ENCODE measurements around the gene STXBP1. TPM values are rescaled to one million over a fixed set of nuclear protein-coding genes. Genes with fewer than 3 reads are reported as not detected.

Gene STXBP1
- total and polyA plus RNA-seq, 2 of the 4 experiments (the other 2 are of a cell fraction): 15.8 to 22.6 TPM

- Histone ChIP-seq H3K9me3 (ENCODE audit: control insufficient read depth, insufficient read depth, low read length) (no peaks in the 10 kb centered on the region), H2BK15ac (ENCODE audit: low read depth, low read length) (no peak overlapping the region), H3K4me3 (ENCODE audit: insufficient read depth, low read depth, low read length) (no peak overlapping the region), H2AK9ac (replicated peaks; ENCODE audit: low read depth, low read length, poor library complexity) (no peak overlapping the region), H3K14ac (replicated peaks; ENCODE audit: low read depth, low read length) (no peak overlapping the region), H3K4me1 (ENCODE audit: control insufficient read depth, insufficient read depth, low read length) (peaks cover 7% of the 10 kb centered on the region), H3K9me1 (ENCODE audit: insufficient read depth, low read length) (no peaks in the 10 kb centered on the region; the same call in 1 of the 2 replicates), H3K79me1 (ENCODE audit: low read depth in 1 of 2, low read length in 2 of 2) (peaks cover 2 to 14% of the 10 kb centered on the region in 2 experiments; a peak in 3 of 4 replicates), H2BK120ac (ENCODE audit: low read depth, low read length) (no peak overlapping the region), H3K9ac (ENCODE audit: low read depth, low read length) (no peak overlapping the region), H4K8ac (ENCODE audit: low read depth in 2 of 2, low read length in 2 of 2) (no peak overlapping the region), H3K23ac (ENCODE audit: low read depth, low read length) (no peak overlapping the region), H4K91ac (ENCODE audit: insufficient read depth, low read depth, low read length) (no peak overlapping the region), H3K56ac (ENCODE audit: extremely low read depth, insufficient read depth, low read length) (no peak overlapping the region), H4K5ac (ENCODE audit: low read depth, low read length) (no peak overlapping the region), H4K20me1 (ENCODE audit: insufficient read depth, low read length) (peaks cover 7% of the 10 kb centered on the region), H3K4me2 (ENCODE audit: low read depth, low read length) (no peak overlapping the region), H3K4ac (ENCODE audit: low read depth, low read length) (no peak overlapping the region), H2BK20ac (ENCODE audit: low read depth, low read length) (no peak overlapping the region), H2AK5ac (ENCODE audit: low read depth, low read length) (no peak overlapping the region), H2AFZ (replicated peaks; ENCODE audit: low read length, poor library complexity) (no peak overlapping the region), H3K27me3 (ENCODE audit: control insufficient read depth, insufficient read depth, low read length) (no peaks in the 10 kb centered on the region), H2BK5ac (ENCODE audit: low read depth, low read length, poor library complexity, severe bottlenecking) (no peak overlapping the region), H3K36me3 (ENCODE audit: control insufficient read depth, insufficient read depth, low read length) (no peaks in the 10 kb centered on the region), H3K27ac (ENCODE audit: insufficient read depth, low read length) (no peak overlapping the region), H3K18ac (ENCODE audit: low read depth, low read length) (no peak overlapping the region)
- dilution Hi-C loops (cut with HindIII; ENCODE audit: low sequenced_read_pairs, unreplicated experiment) (no loop called here), in situ Hi-C loops (cut with MboI; ENCODE audit: low sequenced_read_pairs) (no loop called here), intact Hi-C loops (cut with micrococcal nuclease) (no loop called here)
- 80% methylated on average over 2 of the region's 11 CpGs; no CpG with 5 or more reads in 1 of the 2 experiments for WGBS, 2 experiments (ENCODE audit: extremely low coverage in 2 of 2, insufficient read length in 1 of 2)
- no peak for TF ChIP-seq USF2 (IDR thresholded peaks at IDR 0.05; ENCODE audit: low read depth, low read length)
- no peak for TF ChIP-seq RAD21 (IDR thresholded peaks at IDR 0.05; ENCODE audit: low read length)
- no peak for TF ChIP-seq MAZ (IDR thresholded peaks at IDR 0.05; ENCODE audit: borderline replicate concordance, low read depth, low read length)
- TF ChIP-seq FOS (IDR thresholded peaks at IDR 0.05; ENCODE audit: low read depth, low read length): no peak
- TF ChIP-seq MXI1 (IDR thresholded peaks at IDR 0.05; ENCODE audit: borderline replicate concordance, low read depth, low read length): no peak
- TF ChIP-seq CTCF (conservative IDR thresholded peaks at IDR 0.05; ENCODE audit: low read depth, low read length): no peak
- TF ChIP-seq CHD1 (IDR thresholded peaks at IDR 0.05; ENCODE audit: low read depth, low read length): no peak
- TF ChIP-seq RCOR1 (IDR thresholded peaks at IDR 0.05; ENCODE audit: insufficient replicate concordance, low read length): no peak
- TF ChIP-seq ELK1 (IDR thresholded peaks at IDR 0.05; ENCODE audit: borderline replicate concordance, low read depth, low read length): no peak
- no peak for TF ChIP-seq POLR2A (IDR thresholded peaks at IDR 0.05; ENCODE audit: low read depth, low read length)
- no peak for TF ChIP-seq NFE2L2 (IDR thresholded peaks at IDR 0.05; ENCODE audit: low read depth, low read length)
- TF ChIP-seq CEBPB (IDR thresholded peaks at IDR 0.05; ENCODE audit: low read depth, low read length): no peak
- no peak for TF ChIP-seq RFX5 (IDR thresholded peaks at IDR 0.05; ENCODE audit: low read depth, low read length)
- no peak for TF ChIP-seq BHLHE40 (IDR thresholded peaks at IDR 0.05; ENCODE audit: low read depth, low read length)
- no peak for TF ChIP-seq MAFK (IDR thresholded peaks at IDR 0.05; ENCODE audit: low read depth, low read length)
- TF ChIP-seq SMC3 (IDR thresholded peaks at IDR 0.05; ENCODE audit: low read depth, low read length): no peak
- ChIA-PET CTCF (no interaction called here), POLR2A (ENCODE audit: unreplicated experiment) (no interaction called here)
- DNase-seq: no peak
- no peak for ATAC-seq (ENCODE audit: low read depth)
- BruUV-seq (replicated peaks): no TSS peak
Observed at GRCh38 chr9:127711831-127712274, 99.8 kb downstream of the STXBP1 start.
